ENCODE data around the gene CLEC4M.
"Not testable (repeated sequence)": the region's sequence is repeated elsewhere in the genome, so short reads cannot be mapped to it uniquely, and the experiment has no call there.

The CLEC4M gene

DNA sequence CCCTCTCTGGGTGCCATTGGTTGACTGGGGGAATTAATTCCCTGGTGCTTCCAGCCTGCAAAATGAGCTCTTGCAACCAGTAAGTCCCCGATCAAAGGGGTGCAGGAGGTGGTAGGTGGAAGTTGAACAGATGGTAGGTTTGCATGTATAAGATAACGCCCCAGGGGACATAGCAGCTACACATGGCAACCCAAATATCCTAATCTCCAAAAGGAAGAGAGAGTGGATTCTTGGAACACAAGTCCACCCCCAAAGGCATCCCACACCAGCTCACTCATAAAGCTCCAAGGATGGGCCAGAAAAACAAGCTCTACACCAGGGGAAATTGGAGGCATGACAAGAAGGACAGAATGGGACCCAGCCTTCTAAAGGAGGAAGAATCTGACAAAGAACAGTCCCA is 20.5 kb upstream of the CLEC4M start:
- DNase-seq (ENCODE audit: low spot score) = no peak

DNA sequence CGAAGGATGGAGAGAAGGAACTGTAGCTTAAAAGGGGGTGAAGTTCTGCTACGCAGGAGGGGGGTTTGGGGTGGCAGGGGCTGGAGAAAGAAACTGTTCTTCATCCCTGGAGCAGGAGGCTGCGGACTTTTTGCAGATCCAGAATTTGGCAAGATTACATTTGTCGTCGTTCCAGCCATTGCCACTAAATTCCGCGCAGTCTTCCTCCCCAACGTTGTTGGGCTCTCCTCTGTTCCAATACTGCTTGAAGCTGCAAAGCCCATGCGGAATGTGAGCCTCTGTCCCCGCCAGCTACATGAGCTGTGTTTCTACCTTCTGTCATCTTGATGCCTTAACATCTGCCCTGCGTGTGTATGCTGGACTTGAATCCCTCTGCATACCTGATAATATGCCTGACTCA is 20.1 kb upstream of the CLEC4M start:
- DNase-seq (ENCODE audit: low spot score) = no peak

DNA sequence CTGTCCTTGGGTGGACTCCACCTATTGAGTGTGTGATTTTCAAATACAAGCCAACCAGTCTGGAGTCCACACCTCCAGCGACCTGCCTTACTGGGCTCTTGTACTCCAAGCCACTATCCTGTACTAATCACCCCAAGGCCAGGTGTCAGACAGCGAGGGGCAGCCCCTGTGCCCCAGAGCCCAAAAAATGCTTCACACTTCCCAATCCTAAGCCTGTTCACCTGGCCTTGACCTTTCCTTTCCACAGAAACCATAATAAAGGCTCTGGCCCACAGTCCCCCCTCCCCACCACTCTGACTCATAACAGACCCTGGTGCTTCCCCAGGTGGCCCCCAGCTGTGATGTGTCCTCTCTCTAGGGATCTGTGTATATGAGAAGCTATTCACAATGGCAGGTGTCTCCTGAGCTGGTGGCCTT is 19.6 kb upstream of the CLEC4M start:
- peak; percentile 39 for DNase-seq (ENCODE audit: low spot score)

DNA sequence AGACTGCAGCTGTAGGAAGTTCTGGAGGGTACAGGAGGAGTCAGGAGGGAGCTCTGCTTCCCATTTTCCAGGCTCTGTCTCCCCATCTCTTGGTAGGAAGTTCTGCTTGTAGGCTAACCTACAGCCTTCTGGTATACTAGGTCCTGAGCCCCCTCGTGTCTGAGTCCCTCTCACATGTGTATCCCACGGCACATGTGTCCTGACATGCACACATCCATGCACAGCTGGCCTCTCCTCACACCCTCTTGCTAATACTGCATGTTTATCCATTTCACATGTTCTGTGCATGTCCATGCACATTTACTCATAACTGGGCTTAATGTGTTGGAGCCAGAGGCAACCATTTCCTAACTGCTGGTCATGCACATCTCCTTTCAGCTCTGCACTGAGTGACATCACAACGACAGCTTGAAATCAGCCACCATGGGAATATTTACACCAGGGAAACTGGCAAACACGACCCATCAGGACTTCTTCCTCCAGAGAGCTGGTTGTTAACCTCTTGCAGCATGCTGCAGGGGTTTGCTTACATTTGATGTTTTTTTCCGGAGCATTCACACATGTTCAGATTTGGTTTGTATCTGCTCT is 18.8 kb upstream of the CLEC4M start:
- no peak for DNase-seq (ENCODE audit: low spot score)

DNA sequence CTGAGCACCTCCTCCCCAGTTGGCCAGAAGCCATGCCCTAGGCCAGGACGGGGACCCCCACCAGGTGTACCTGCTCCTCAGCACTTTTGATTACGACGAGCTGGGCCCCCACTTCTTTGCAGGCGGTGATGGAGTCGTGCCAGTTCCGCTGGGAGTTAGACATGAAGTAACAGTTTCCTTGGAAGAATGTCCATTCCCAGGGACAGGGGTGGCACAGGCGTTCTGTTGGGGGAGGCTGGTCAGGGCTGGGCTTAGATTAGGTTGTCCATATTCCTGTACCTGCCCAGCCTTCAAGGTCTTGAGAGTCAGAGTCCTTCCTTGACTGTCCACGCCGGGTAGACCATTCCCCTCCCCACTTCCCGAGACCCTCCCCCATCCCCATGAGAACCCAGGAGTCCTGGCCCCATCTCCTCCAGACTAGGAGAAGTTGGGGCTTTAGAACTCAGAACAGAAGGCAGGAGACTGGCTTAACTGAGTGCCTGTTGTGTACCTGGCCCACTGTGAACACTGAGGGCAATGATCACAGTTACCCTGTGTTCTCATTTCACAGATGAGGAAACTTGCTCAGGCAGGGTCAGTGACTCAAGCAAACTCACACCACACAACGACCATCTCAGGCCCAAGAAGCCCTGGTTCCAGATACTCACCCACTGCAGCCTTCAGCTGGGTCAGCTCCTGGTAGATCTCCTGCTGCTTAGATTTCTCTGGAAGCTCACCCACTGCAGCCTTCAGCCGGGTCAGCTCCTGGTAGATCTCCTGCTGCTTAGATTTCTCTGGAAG is 18.0 kb upstream of the CLEC4M start:
- no peak for DNase-seq (ENCODE audit: low spot score)

DNA sequence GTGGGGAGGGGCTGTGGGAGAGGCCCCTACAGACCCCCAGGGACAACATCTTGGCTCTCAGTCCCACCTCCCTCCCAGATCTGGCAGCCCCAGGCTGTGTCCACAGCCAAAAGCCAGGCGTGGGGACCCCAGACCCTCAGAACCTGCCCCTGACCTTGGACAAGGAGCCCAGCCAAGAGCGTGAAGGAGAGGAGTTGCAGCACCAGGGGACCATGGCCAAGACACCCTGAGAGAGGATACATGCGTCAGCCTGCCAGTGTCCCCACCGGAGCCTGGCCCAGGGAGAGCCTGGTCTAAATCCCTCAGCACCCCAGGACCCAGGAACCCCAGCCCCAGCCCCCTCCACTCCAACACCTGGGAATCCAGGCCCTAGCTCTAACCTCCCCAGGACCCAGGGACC is 16.7 kb upstream of the CLEC4M start:
- DNase-seq (ENCODE audit: low spot score) = not testable (repeated sequence)

DNA sequence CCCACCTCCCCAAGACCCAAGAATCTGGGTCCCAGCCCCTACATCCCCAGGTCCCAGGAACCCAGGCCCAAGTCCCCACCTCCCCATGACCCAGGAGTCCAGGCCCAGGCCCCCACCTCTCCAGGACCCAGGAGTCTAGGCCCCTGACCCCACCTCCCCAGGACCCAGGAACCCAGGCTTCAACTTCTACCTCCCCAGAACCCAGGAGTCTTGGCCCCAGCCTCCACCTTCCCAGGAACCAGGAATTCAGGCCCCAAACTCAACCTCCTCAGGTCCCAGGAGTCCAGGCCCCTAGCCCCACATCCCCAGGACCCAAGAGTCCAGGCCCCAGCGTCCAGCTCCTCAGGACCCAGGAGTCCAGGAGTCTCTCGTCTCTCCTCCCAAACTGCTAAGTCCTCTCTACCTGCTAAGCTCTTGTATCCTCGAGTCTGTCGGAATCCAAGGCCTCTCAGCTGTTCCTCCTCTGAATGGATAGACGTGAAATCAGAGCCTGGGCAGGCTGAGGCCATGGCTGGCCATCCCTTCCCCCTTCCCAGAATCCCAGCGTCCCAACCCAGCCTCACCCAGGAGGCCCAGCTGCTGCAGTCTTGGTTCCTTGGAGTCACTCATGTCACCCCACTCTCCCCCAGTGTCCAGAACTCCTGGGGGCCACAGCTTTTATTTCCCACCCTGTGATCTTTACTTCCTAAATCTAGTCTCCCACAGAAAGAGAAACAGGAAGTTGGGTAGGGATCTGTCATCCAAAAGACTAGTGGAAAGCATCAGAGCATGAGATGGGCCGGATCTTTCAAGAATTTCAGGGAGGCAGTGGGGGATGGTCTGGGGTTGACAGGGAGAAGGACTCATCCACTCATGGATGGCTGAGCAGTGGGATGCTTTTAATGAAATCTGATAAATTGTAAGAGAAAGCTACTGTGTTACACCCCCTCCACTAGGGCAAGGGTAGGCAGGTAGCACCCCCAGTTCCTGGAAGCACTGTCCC is 15.8 kb upstream of the CLEC4M start, which contains the start of gene CD209:
Gene CD209 (minus strand): TSS at position 632 of the 982 bp plus-strand sequence. CDS start 23 bp downstream, at position 609.
- no peak for DNase-seq (ENCODE audit: low spot score)

DNA sequence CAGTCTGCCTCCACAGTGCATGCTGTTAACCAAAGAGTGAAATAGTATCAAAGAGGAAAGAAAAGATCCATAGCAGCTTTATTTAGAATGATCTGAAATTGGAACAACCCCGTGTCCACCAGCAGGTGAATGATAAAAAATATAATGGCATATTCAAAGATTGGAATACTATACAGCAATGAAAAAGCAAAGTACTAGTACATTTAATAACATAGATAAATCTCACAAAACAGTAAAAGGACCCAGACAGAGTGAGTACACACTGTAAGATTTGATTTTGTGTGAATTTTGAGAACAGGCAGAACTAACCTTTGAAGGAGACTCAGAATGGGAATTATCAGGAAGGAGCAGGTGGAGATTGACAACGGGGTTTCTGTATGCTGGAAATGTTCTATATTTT is 14.9 kb upstream of the CLEC4M start:
- no peak for DNase-seq (ENCODE audit: low spot score)

DNA sequence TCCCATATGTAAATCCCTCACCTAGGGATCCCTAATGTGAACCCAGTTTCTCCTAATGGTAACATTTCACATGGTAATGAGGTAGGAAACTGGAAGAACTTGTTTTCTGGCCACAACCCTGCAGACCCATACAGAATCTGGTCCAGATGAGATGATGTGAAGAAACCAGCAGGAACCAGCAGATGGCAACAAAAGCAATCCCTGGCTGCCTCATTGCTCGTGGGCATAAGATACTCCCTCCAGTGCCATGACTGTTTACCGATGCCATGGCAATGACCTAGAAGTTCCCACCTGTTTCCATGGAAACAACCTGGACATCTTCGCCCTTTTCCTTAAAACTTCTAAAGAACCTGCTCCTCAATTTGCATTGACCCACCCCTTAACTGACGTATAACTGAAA is 14.3 kb upstream of the CLEC4M start:
- DNase-seq (ENCODE audit: low spot score) = peak; percentile 43

DNA sequence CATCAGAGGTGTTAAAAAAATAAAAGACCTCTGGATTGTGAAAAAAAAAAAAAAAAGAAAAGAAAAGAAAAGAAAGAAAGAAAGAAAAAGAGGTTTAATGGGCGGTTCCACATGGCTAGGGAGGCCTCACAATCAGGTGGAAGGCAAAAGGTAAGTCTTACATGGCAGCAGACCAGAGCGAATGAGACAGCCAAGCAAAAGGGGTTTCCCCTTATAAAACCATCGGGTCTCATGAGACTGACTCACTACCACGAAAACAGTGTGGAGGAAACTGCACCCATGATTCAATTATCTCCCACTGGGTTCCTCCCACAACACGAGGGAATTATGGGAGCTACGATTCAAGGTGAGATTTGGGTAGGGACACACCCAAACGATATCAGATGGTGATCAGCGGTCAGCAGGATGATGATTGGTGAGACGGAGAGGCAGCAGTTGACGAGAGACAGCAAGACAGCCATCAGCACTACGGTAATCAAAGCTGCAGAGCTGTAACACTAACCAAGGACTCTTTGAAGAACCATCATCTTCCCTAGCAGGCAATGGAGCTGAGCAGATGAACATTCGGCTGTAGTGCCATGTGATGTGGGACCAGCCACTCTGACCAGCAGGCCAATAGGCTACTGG is 11.8 kb upstream of the CLEC4M start:
- DNase-seq (ENCODE audit: low spot score) = peak; percentile 21

DNA sequence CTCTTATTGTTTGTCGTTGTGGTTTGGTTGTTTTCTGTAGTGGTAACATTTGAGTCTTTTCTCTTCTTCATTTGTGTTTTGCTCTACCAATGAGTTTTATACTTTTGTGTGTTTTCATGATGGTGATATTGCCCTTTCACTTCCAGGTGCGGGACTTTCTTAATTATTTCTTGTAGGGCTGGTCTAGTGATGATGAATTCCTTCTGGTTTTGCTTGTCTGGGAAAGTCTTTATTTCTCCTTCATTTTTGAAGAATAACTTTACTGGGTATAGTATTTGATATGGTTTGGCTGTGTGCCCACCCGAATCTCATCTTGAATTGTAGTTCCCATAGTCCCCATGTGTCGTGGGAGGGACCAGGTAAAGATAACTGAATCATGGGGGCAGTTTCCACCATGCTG is 6.8 kb upstream of the CLEC4M start:
- no peak for DNase-seq (ENCODE audit: low spot score)

DNA sequence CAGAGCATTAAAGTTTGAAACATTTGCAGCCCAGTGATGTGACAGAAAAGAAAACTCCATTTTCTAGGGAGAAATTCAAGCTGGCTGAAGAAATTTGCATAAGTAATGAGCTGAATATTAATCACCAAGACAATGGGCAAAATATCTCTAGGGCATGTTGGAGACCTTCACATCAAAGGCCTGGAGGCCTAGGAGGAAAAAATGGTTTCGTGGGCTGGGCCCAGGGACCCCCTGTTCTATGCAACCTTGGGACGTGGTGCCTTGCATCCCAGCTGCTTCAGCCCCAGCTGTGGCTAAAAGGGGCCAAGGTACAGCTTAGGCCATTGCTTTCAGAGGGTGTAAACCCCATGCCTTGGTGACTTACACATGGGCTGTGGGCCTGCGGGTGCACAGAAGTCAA is 5.7 kb upstream of the CLEC4M start:
- no peak for DNase-seq (ENCODE audit: low spot score)

DNA sequence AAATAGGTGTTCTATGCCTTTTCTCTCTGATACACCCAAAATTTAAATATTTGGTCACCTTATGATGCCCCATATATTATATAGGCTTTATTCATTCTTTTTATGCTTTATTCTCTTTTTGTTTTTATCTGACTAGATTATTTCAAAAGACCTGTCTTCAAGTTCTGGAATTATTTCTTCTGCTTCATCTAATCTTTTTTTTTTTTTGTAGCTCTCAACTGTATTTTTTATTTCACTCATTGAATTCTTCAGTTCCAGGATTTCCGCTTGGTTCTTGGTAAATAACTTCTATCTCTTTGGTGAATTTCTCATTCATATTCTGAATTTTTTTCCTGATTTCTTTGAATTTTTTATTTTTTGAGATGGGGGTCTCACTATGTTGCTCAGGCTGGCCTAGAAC is 3.9 kb upstream of the CLEC4M start:
- DNase-seq (ENCODE audit: low spot score) = no peak

DNA sequence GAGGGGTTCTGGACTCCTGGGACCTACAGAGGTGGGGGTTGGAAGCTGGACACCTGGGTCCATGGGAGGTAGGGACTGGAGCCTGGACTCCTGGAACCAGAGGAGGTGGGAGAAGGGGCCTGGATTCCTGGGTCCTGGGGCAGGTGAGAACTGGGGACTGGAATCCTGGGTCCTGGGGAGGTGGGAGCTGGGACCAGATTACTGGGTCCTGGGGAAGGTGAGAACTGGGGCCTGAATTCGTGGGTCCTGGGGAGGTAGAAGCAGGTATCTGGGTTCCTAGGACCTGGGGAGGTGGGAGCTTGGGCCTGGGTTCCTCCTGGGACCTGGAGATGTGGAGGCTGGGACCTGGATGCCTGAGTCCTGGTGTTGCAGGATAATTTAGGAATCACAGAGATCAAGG is 653 bp downstream of the CLEC4M start:
- DNase-seq (ENCODE audit: low spot score) = no peak

DNA sequence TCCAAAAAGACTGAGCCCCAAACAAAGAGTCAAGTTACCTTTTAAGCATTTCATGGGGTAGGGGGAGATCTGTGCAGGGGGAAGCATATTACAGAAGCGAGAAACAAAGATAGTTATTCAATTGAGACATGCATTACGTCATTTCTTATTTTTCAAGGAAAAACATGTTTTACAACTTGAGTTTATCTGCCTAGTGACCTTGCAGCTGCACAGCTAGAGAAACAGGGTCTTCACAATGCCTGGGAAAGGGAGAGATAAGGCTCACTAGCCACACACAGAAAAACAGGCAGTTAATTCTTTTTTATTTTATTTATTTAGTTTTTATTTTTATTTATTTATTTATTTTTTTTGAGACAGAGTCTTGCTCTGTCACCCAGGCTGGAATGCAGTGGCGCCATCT is 1.1 kb downstream of the CLEC4M start:
- DNase-seq (ENCODE audit: low spot score) = not testable (repeated sequence)

DNA sequence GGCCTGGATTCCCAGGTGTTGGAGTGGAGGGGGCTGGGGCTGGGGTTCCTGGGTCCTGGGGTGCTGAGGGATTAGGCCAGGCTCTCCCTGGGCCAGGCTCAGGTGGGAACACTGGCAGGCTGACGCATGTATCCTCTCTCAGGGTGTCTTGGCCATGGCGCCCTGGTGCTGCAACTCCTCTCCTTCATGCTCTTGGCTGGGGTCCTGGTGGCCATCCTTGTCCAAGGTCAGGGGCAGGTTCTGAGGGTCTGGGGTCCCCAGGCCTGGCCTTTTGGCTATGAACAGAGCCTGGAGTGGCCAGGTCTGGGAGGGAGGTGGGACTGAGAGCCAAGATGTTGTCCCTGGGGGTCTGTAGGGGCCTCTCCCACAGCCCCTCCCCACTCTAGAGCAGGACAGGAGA is 2.0 kb downstream of the CLEC4M start:
- not testable (repeated sequence) for DNase-seq (ENCODE audit: low spot score)

DNA sequence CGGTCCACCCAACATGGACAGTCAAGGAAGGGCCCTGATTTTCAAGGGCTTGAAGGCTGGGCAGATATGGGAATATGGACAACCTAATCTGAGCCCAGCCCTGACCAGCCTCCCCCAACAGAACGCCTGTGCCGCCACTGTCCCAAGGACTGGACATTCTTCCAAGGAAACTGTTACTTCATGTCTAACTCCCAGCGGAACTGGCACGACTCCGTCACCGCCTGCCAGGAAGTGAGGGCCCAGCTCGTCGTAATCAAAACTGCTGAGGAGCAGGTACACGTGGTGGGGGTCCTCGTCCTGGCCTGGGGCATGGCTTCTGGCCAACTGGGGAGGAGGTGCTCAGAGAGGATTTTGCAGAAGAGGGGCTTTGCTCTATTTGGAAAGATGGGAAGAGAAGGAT is 3.5 kb downstream of the CLEC4M start:
- DNase-seq (ENCODE audit: low spot score) = no peak

DNA sequence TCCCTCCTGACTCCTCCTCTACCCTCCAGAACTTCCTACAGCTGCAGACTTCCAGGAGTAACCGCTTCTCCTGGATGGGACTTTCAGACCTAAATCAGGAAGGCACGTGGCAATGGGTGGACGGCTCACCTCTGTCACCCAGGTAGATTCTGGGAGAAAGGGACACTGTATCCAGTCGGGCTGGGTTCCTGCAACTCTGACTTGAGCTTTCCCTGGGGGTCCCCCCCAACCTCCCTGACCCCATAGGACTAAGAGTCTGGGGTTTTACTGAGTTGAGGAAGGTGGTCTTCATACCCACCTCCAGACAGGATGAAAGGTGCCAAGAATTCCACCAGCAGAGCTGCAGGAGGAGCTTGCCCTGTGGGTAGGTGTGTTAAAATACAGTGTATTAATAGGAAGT is 4.4 kb downstream of the CLEC4M start:
- no peak for DNase-seq (ENCODE audit: low spot score)

DNA sequence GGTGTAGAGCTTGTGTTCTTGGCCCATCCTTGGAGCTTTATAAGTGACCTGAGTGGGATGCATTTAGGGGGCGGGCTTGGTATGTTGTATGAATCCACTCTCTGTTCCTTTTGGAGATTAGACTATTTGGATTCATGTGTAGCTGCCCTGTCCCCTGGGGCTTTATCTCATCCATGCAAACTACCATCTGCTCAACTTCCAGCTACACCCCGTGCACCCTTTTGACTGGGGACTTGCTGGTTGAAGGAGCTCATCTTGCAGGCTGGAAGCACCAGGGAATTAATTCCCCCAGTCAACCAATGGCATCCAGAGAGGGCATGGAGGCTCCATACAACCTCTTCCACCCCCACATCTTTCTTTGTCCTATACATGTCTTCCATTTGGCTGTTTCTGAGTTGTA is 6.1 kb downstream of the CLEC4M start:
- DNase-seq (ENCODE audit: low spot score) = no peak

DNA sequence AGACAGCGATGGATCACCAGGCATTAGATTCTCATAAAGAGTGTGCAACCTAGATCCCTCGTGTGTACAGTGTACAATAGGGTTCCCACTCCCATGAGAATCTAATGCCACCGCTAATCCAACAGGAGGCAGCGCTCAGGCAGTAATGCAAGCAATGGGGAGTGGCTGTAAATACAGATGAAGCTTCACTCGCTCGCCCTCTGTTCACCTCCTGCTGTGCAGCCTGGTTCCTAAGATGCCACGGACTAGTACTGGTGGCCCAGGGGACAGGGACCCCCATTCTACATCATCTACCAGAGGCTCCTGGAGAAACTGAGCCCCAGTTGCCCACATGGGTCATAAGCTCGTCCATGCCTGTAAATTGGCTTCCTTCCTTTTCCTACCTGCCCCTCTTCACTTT is 8.0 kb downstream of the CLEC4M start:
- DNase-seq (ENCODE audit: low spot score) = no peak

DNA sequence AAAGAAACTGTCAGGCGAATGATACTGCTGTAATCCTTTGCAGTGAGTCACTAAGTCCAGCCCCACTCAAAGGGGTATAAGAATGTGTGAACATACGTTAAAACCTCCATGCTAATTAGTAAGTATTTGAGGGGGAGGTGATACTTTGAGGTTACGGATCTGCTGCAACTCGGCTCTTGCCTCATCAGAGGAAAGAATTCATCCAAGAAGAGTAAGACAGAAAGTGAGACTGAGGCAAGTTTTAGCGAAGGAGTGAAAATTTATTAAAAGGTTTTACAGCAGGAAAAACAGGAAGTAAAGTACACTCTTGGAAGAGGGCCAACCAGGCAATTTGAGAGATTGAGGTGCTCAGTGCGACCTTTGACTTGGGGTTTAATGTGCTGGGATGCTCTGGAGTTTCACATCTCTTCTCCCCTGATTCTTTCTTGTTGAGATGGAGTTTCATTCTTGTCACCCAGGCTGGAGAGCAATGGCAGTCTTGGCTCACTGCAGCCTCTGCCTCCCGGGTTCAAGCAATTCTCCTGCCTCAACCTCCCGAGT is 9.8 kb downstream of the CLEC4M start:
- peak; percentile 41 for DNase-seq (ENCODE audit: low spot score)

DNA sequence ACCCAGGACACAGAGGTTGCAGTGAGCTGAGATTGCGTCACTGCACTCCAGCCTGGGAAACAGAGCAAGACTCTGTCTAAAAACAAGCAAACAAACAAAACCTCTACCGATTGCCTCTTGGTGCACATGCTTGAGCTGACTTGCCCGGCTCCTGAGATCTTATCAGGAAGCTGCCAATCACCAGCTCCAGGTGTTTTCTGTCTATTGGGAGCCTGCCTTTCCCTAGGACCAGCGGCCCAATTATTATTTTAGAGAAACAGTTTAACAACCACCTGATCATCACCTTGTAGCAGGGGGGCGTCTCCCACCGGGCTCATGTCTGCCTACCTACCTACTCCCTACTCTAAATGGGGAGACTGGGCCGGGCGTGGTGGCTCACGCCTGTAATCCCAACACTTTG is 10.8 kb downstream of the CLEC4M start:
- DNase-seq (ENCODE audit: low spot score) = no peak
